ENCODE data around the gene ULK1.

The ULK1 gene

DNA sequence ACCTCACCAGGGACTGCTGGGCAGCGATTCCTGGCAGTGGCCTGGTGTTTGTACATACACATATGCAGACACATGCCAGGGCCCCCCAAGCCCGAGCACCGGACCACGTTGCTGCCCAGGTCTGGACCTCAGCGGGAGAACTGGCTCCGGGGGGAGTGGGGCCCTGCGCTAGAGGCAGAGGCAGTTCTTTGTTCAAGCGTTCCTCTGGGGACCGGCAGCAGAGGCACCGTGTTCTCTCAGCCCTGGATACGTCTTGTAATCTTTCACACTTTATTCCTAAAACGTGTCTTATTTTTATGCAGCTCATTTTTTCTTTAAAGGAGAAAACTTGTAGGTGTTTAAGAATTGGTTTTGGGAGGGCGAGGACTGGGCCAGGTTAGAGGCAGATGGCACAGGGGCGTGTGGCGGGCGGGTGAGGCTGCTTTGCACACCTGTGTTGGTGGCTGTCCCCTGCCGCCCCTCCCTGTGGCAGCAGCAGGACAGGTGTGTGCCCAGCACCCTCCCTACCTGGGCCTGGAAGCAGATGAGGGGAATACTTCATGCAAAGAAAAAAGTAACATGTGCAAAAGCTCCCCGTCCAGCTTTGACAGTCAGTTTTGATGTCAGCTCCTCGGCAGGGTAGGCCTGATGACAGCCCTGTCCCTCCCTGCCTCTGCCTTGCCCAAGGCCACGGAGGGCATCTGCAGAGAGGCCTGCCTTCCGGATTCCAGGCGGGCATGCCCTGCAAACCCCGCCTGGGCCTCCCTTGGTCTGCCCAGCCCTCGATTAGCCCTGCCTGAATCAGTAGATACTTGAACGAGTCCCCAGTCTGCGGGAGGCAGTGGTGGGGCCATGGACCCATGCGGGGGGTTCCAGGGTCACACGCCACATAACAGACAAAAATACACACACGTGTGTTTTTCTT, 27.7 kb downstream of the ULK1 start:
- no peak for DNase-seq

DNA sequence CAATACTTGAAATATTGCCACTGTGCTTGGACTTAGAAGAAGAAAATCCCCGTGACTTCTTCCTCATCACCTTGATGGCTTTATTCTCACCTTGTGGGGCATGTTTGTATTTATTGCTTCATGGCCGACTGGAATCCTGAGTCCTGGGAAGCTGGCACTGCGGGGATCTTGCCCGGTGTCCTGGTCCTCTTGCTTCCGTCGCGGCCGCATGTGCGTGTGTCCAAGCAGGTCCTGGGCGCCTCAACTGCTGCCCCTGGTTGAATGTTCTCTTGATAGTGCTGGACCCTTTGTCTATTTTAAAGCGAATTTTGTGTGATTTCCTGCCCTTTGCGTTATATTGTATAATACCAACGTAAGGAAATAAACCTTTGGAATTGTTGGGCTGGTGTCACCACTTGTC, 28.4 kb downstream of the ULK1 start:
- no peak for DNase-seq

DNA sequence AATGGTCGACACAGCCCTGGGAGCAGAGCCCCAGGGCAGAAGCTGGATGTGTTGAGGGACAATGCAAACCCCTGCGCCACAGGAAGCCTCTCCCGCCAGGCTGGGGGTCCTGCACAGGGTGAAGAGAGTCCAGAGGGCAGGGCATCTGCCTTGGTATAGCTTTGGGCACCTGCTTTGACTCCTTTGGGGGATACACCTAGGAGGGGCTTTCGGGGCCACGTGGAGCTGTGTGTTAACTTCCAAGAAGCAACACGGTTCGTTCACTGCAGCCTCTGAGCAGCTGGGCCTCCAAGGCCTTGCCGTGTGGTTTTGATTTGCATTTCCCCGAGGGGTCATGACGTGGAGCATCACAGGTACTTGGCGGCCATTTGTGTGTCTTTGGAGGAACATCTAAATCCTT, 28.8 kb downstream of the ULK1 start:
- no peak for DNase-seq

DNA sequence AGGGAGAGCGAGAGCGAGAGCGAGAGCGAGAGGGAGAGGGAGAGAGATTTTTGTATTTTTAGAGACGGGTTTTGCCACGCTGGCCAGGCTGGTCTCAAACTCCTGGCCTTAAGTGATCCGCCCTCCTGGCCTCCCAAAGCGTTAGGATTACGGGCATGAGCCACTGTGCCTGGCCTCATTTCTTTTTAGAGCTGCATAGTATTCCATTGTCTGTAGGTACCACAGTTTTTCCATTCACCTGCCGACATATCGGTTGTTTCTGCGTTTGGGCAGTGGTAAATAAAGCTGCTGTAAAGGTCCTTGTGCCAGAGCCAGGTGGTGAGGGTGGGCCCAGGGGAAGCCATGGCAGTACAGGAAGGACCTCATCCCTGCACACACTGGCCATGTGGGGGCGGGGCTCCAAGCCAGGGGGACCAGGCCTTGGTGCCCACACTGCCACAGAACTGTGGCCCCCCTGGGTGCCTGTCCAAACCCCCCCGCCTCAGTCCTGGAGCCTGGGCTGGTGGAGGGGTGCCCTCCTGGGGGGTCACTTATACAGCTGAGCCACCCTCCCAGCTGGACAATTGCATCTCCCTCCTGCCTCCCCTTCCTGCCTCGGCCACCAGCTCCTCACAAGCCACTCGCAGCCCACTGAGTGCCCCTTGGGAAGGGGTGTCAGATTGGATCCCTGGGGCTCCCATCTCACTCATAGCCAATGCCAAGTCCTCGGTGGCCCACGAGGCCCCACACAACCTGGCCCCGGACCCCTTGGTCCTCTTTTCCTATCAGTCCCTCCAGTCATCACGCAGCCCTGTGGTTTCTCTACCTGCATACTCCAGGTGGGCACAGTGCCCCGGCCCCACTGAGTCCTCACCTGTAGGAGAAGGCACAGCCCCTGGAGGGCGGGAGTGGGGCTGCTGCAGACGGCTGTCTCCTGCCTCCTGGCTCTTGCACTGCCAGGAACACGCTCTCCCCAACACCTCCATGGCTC, 33.0 kb downstream of the ULK1 start:
- no peak for DNase-seq

DNA sequence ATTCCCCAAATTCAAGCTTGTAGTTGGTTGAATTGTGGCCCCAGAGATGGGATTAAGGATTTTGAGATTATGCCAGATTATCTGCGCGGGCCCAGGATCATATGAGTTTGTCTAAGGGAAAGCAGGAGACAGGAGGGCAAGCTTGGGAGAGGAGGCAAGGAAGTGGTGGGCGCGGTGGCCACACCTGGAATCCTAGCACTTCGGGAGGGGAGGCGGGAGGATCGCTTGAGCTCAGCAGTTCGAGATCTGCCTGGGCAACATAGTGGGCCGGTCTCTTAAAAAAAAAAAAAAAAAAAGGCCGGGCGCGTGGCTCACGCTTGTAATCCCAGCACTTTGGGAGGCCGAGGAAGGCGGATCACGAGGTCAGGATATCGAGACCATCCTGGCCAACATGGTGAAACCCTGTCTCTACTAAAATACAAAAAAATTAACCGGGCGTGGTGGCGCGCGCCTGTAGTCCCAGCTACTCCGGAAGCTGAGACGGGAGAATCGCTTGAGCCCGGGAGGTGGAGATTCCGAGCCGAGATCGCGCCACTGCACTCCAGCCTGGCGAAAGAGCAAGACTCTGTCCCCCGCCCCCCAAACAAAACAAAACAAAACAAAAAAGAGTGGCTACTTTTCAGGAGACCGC, 33.8 kb downstream of the ULK1 start:
- no peak for DNase-seq

DNA sequence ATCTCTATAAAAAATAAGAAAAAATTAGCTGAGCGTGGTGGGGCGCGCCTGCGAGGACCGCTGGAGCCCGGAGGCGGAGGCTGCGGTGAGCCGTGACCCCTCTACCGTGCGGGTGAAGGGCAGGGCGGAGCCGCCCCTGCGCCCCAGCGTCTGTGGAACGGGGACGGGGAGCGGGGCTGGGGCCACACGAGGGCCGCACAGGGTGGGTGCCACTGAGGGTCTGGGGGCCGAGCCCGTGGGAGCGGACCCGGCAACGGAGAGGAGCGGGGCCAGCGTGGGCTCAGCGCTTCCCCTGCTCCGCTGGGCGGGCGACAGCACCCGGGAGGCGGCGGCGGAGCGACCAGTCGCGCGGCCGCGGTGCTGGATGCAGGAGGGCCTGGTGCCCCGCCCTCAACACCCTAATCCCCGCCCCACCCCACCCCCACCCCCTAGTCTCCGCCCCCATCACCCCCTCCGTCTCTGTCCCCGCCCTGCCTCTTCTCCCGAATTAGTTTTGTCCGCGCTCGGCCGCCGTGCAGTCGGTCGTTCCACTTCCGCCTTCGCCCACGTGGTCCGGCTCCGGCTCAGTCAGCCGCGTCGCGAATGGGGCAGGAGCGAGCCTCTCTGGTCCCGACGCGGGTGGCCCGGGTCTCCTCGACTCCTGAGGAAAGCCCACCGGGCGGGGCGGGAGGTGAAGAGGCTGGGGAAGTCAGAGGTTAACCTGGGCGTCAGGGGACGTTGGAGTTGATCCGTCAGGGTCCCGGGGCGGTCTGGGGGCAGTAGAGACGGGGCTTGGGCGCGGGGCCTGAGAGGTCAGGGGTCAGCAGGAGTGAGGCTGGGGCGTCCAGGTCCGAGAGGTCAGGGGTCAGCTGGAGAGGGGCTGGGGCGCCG, 34.5 kb downstream of the ULK1 start, which contains the start of gene PUS1:
Gene PUS1 (plus strand): TSS at position 566 of the 870 bp plus-strand sequence. CDS start 447 bp downstream, outside the sequence.
- peak; percentile 92 to 94 for DNase-seq

DNA sequence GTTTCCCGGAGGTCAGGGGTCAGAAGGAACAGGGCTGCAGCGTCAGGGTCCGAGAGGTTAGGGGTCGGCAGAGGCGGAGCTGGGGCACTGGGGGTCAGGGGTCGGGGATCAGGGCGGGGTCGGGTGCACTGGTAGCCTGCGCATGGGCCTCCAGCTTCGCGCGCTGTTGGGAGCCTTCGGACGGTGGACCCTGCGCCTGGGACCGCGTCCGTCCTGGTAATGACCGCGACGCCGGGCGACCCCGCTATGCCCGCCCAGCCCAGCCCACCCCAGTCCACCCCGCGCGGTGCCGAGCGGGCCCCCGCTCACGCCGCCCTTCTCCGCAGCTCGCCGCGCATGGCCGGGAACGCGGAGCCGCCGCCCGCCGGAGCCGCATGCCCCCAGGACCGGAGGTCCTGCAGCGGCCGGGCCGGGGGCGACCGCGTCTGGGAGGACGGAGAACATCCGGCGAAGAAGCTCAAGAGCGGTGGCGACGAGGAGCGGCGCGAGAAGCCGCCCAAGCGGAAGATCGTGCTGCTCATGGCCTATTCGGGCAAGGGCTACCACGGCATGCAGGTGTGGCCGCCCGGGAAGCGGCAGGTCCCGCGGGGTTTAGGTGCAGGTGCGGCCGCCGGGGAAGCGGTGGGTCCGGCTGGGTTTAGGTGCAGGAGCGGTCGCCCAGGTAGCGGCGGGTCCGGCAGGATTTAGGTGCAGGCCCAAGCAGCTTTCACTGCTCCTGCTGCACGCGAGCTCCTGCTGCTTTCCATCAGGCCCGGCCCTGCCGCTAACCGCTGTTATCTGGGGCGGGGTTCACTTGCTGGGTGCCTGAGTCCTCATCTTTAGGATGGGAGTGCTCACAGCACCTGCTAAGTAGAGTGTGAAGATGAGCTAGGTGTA, 35.4 kb downstream of the ULK1 start:
- peak; percentile 31 to 37 for DNase-seq

DNA sequence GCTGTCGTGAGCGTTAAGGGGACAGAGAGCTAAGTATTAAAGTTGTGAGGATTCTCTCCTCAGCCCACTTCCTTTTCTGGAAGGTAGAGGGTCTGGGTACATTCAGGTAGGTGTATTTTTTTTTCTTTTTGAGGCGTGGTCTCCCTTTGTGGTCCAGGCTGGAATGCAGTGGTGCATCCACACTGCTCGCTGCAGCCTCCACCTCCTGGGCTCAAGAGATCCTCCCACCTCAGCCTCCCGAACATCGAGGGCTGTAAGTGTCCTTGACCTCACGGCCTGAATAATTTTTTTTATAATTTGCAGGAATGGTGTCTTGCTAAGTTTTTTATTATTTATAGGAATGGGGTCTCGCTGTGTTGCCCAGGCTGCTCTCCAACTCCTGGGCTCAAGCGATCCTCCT, 36.1 kb downstream of the ULK1 start:
- DNase-seq = no peak

DNA sequence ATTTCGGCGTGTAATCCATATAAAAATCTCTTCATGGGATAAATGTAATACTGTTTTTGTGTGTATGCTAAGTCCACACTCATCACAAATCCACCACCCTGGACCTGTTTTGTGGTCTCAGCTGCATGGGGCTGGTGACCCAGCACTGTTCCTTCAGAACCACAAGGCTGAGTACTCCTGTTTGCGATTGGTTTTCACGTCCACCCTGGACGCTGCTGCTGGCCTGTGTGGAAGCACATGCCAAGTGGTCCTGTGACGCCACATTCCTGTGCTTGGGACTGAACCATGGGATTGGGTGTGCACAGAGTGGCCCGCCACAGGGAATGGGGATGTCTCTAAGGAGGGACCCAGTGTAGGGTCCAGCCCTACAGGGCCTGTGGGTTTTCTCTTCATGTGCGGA, 39.0 kb downstream of the ULK1 start:
- DNase-seq = no peak

DNA sequence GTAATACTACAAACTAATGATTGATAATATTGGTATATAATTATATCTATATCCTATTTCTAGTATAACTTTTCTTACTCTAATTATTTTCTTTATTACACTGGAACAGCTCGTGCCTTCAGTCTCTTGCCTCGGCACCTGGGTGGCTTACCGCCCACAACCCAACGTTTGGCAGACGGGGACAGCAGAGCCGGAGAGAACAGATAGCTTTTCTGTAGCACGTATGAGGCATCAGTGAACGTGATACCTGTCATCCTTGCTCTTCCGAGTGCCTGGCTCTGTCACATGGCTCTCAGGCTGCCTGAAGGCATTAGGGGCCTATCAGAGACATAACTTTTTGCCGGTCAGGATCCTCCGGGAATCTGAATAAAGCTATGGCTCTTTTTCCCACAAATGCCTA, 40.1 kb downstream of the ULK1 start:
- DNase-seq = no peak

DNA sequence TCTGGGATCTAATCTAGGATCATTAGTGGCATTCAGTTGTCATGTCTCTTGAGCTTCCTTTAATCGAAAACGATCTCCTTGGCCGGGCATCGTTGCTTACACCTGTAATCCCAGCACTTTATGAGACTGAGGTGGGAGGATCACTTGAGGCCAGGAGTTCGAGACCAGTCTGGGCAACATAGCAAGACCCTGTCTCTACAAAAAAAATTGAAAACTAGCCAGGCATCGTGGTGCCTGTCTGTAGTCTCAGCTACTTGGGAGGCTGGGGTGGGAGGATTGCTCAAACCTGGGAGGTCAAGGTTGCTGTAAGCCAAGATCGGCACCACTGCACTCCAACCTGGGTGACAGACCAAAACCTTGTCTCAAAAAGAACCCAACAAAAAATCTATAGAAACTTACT, 43.7 kb downstream of the ULK1 start:
- DNase-seq = no peak

DNA sequence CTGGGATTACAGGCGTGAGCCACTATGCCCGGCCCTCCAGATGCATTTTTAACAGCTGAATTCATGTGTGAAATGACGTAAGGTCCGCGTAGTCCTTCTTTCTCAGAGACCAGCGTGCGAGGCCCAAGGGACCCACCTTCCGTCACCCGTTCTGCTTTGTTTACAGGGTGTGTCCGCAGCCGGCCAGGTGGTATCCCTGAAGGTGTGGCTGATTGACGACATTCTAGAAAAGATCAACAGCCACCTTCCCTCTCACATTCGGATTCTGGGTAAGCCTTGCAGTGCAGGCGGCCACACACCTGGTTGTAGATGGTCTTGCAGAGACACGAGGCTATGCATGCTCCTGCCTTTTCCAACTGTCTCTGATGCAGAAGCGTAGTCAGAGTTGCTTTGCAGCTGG, 44.6 kb downstream of the ULK1 start:
- no peak for DNase-seq

DNA sequence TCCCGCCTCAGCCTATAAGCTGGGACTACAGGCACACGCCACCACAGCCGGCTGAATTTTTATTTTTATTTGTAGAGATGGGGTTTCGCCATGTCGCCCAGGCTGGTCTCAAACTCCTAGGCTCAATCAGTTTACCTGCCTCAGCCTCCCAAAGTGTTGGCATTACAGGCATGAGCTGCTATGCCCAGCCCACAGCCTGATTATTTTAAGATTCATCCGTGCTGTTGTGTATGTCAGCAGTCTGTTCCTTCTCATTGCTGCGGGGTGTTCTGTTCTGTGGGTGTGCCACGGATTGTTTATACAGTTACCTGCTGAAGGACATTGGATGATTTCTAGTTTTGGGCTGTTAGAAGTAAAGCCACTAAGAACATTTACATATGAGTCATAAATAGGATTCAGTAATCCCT, 45.7 kb downstream of the ULK1 start:
- DNase-seq = no peak

DNA sequence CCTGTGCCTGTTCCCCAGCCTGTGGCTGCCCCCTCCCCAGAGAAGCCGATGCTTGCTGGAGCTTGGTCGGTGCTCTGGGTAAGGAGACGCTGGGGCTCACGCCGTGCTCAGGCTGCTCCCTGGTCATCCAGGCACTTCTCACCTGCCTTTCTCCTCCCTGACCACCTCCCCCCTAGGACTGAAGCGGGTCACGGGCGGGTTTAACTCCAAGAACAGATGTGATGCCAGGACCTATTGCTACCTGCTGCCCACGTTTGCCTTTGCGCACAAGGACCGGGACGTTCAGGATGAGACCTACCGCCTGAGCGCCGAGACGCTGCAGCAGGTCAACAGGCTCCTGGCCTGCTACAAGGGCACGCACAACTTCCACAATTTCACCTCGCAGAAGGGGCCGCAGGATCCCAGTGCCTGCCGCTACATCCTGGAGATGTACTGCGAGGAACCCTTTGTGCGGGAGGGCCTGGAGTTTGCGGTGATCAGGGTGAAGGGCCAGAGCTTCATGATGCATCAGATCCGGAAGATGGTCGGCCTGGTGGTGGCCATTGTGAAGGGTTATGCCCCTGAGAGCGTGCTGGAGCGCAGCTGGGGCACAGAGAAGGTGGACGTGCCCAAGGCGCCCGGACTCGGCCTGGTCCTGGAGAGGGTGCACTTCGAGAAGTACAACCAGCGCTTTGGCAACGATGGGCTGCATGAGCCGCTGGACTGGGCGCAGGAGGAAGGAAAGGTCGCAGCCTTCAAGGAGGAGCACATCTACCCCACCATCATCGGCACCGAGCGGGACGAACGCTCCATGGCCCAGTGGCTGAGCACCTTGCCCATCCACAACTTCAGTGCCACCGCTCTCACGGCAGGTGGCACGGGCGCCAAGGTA, 46.9 kb downstream of the ULK1 start:
- DNase-seq = no peak

DNA sequence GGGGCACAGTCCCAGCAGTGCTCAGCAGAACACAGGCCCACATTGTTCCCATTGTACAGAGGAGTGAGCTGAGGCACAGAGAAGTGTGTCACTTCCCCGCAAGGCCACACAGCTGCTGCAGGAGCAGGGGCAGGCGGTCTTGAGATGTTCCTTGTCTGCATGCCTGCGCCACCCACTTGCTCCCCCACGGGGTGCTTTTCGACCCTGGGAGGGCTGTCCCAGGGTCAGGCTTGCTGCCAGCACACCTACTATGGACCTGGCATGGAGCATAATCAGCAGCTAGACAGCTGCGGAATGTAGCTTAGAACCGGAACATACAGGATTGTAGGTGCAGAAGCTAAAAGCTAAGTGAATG, 47.5 kb downstream of the ULK1 start:
- DNase-seq = no peak

DNA sequence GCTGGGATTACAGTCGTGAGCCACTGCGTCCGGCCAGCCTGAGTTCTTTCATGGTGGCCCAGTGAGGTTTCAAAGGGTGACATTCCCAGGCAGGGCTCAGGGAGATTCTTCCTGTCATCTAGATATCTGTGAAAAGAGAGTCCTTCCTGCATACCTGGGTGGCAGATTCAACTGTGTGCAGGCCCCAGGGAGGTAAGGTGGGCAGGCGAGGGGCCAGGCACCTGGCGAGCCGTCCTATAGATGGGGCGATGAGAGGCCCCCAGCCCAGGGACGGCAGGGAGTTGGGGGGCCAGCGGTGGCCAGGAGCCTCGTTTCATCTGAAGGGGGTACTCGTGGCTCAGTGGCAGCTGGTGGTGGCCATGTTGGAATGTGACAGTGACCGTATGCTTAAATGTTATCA, 48.2 kb downstream of the ULK1 start:
- DNase-seq = no peak

DNA sequence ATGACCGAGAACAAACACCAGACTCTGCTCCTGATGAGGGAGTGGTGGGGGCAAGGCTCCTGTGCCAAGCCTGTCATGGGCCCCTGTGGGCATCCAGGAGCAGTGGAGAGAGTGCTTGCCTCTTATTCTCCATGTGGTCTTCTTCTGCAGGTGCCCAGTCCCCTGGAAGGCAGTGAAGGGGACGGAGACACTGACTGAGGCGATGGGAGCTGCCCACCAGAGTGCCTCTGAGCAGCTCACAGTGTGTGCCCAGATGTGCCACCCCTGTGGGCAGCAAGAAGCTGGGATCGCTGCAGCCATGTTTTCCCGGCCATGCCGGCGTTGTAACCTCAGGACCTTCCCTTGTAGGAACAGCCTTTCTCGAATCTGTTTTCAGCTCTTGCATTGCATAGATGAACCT, 49.0 kb downstream of the ULK1 start:
- no peak for DNase-seq

DNA sequence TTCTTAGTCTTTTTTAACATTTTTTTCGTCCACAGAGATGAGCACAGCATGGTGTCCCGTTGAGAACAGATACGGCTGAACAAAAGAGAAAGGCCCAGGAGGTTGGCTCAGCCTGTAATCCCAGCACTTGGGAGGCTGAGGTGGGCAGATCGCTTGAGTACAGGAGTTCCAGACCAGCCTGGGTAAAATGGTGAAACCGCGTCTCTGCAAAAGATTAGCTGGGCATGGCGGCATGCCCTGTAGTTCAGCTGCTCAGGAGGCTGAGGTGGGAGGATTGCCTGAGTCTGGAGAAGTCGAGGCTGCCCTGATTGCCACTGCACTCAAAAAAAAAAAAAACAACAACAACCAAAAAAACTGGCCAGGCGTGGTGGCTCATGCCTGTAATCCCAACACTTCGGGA, 49.5 kb downstream of the ULK1 start:
- DNase-seq = no peak

DNA sequence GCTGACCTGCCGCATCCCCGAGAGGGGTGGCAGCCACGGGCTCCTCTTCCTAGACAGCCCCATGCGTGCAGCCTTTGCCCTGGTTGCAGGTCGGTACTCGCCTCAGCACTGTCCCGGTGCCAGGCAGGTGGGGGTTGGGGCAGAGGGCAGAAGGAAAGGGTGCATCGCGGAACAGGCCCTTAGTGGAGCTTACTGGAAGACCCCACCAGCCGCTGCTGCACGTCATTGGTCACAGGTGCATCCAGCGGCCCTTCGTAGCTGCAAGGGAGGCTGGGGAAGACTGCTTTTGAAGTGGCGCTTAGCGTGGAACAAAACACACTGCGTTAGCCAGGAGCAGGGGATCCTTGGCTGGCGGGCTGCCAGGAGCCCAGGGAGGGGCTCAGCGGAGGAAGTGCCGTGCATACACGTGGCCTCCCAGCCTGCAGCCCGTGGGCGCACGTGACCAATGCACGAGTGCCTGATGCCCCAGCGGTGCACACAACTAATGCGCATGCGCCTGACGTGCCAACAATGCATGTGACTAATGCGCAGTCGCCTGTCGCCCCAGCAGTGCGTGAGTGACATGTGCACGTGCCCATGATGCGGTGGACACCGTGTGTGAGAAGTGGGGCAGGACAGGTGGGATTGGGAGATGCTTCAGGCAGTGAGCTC, 50.3 kb downstream of the ULK1 start:
- DNase-seq = no peak

DNA sequence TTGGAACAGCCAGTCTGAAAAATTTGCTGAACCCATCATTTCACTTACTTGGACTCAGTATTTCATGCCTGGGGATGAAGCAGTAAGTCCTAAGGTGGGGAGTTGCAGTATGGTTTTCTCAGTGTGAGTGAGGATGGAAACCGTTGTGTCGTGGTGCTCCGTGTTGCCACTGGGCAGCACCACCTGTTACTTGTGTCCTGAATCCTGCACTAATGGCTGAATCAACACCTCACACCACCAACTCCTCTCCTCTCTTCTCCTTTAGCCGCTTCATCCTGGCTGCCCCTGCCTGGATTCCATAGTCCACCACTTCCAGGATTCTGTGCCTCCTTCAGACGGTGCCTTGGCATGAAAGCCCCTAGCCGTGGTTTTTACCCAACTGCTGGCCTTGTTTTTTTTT, 52.3 kb downstream of the ULK1 start:
- DNase-seq = no peak
